HG03432 (cell line): ENCODE measurements around the gene PECR.
"Not testable (repeated sequence)": the region's sequence is repeated elsewhere in the genome, so short reads cannot be mapped to it uniquely, and the experiment has no call there.

Experiments
- ATAC-seq: cut with Tn5 transposase; IDR thresholded peaks from one replicate; pipeline ENCODE4 v1.9.1; 2021; ENCODE audit warnings: mild to moderate bottlenecking, moderate library complexity; ENCODE audit not compliant: unreplicated experiment

The PECR gene

GRCh38 chr2:216107320-216107719, 25.7 kb upstream of the PECR start:
- no peak for ATAC-seq

GRCh38 chr2:216104691-216105090, 23.1 kb upstream of the PECR start:
- no peak for ATAC-seq

GRCh38 chr2:216103213-216103612, 21.6 kb upstream of the PECR start:
- ATAC-seq, result no peak

- ATAC-seq, result no peak
Observed at GRCh38 chr2:216101109-216101508, 19.5 kb upstream of the PECR start.

GRCh38 chr2:216098421-216099334, 17.1 kb upstream of the PECR start:
- no peak for ATAC-seq

- ATAC-seq, result no peak
Observed at GRCh38 chr2:216094701-216095100, 13.1 kb upstream of the PECR start.

- ATAC-seq, result no peak
Observed at GRCh38 chr2:216092646-216093045, 11.0 kb upstream of the PECR start.

GRCh38 chr2:216090369-216090786, 8.8 kb upstream of the PECR start:
- ATAC-seq, result peak; percentile 79

- no peak for ATAC-seq
Observed at GRCh38 chr2:216086207-216086893, 4.7 kb upstream of the PECR start.

GRCh38 chr2:216084547-216084946, 2.9 kb upstream of the PECR start:
- no peak for ATAC-seq

GRCh38 chr2:216083464-216084281, 2.1 kb upstream of the PECR start:
- ATAC-seq, result no peak

- ATAC-seq, result no peak
Observed at GRCh38 chr2:216082805-216083204, 1.2 kb upstream of the PECR start.

GRCh38 chr2:216082117-216082711, 605 bp upstream of the PECR start:
- ATAC-seq, result peak; percentile 24

GRCh38 chr2:216081012-216081411, 597 bp downstream of the PECR start:
- peak; percentile 1 for ATAC-seq

- ATAC-seq, result not testable (repeated sequence)
Observed at GRCh38 chr2:216080048-216080447, 1.6 kb downstream of the PECR start.

- no peak for ATAC-seq
Observed at GRCh38 chr2:216078776-216079175, 2.8 kb downstream of the PECR start.

GRCh38 chr2:216075510-216076485, 5.8 kb downstream of the PECR start:
- ATAC-seq, result no peak

GRCh38 chr2:216074794-216075193, 6.8 kb downstream of the PECR start:
- ATAC-seq, result no peak

GRCh38 chr2:216074380-216074779, 7.2 kb downstream of the PECR start:
- ATAC-seq, result no peak

- ATAC-seq, result no peak
Observed at GRCh38 chr2:216073773-216074172, 7.8 kb downstream of the PECR start.
